Amniotic epithelial cell (primary cell): ENCODE data around the gene BEST1.
"Not testable (repeated sequence)": the region's sequence is repeated elsewhere in the genome, so short reads cannot be mapped to it uniquely, and the experiment has no call there.

Experiments used
- DNase-seq: peaks from one replicate; pipeline ENCODE4 v3.0.0-alpha.2; 2010; ENCODE audit warnings: low read depth

BEST1 gene

DNA sequence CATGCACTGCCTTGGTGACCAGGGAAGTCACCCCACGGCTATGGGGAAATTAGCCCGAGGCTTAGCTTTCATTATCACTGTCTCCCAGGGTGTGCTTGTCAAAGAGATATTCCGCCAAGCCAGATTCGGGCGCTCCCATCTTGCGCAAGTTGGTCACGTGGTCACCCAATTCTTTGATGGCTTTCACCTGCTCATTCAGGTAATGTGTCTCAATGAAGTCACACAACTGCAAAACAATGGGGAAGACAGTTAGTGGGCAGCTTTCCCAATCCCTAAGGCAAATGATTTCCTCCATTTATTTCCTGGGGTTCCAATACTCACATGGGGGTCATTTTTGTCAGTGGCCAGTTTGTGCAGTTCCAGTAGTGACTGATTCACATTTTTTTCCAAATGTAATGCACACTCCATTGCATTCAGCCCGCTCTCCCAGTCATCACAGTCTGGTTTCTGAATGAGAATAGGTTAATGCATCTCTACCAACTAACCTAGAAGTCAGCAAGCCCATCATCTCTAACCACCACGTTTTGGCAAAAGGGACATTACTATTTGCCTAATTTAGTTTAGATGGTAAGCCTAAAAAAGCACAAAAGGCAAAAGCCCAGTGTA, 14.6 kb downstream of the BEST1 start:
- DNase-seq: not testable (repeated sequence)

DNA sequence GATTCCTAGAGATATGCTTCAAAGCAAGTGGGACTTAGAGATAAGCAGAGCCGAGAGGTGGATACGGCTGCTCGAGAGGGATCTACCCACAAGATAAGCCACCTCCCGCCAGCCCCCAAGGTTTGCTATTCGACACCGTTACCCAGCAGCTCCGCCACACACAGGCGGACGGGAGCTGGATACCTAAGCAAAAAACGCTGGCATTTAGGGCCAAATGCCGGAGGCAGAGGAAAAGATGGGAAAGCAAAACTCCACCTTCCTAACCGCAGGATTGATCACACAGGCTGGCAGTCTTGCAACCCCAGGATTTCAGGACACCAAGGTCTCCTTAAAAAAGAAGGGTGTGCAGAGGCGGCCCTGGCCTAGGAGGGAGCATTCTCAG, 16.6 kb downstream of the BEST1 start:
- peak; percentile 37 for DNase-seq

DNA sequence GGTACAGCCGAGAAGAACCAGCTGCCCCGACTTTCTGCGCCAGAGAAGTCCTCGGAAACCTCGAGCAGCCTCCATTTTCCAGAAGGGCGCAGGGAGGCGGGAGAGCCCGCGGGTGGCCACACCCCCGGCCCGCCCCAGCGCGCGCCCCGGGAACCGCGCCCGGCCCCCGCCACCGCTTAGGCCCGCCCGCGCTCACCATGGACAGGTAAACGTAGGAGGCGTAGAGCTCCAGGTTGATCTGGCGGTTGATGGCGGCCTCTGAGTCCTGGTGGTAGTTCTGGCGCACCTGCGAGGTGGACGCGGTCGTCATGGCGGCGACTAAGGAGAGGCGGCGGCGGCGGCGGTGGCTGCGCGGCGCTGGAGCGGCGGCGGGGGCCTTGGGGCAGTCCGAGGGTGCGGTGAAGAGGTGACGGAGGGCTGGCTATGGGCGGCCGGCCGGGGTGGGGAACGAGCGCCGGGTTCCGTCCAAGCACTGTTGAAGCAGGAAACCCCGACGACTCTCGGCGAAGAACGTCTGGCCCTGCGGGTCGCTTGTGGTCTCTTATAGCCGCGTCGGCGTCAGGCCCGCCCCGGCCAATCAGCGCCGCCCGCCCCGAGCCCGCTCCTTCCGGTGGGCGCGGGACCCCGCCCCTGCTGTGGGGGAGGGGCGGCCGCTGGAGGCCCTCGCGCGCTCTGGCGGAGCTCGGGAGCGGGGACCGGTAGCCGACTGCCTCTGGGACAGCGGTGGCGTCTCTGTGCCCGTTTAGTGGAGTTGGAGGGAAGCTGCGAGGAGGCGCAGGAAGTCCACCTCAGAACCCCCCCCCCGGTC, 17.2 kb downstream of the BEST1 start, which contains the start of gene FTH1:
TSS of gene FTH1 (minus strand) at position 519 of the 808 bp plus-strand sequence. CDS start at position 310, 209 bp downstream.
- peak; percentile 85 for DNase-seq

DNA sequence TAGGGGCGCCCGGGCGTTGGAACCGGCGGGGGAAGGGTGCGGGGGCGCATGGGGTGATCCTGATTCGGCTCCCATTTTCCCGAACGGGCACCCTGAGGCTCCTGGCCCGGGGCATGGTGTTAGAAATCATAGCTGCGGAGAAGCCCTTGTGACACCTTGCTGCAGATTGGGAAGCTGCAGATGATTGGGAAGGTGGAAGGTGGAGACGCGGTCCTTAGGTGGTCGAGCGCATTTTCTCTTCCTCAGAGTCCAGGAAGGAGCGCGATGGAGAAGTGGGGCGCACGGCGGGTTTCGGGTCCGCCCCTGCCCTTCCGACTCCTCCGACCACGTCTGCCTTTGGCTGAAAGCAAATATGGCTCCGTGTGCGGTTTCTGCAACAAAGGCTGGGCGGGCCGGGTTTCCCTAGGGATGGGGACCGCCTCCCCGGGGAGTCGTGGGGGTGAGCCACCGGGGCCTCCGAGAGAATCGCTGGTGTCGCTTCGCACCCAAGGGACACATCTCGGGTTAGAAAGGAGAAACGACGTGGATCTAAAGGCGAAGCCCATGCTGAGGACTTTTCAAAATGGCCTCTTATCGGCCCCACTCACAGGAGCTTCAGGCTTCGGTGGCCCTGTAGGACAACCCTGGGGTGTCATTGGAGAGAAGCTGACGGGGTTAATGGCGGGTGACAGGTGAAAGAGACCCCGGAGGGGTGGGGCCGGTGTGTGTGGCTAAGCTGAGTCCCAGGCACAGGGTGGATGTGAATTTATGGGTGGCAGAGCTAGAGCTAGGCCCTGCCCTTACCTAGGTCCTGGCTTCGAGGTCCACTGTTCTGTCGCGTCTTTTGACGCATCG, 18.0 kb downstream of the BEST1 start:
- DNase-seq: peak; percentile 22

DNA sequence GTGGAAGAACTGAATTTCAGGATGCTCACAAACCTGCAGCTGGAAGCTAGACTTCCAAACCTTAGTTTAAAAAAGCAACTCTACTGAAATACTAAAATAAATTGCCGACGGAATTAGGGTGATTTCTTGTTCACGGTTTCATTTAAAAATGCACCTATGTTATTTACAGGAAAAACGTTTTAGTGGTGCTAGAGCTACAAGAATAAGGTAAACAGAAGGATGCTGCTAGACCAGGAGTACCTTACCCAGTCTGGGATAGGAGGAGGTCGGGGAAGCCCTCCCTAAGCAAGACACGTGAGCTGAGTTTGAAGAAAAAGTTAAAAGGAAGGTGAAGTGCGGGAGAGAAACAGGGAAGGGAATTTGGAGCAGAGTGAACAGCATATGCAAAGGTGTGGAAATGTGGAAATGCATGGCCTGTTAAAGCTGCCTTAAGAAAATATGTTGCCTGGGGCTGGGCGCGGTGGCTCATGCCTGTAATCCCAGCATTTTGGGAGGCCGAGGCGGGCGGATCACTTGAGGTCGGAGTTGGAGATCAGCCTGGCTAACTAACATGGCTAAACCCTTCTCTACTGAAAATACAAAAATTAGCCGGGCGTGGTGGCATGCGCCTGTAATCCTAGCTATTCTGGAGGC, 18.7 kb downstream of the BEST1 start:
- no peak for DNase-seq

DNA sequence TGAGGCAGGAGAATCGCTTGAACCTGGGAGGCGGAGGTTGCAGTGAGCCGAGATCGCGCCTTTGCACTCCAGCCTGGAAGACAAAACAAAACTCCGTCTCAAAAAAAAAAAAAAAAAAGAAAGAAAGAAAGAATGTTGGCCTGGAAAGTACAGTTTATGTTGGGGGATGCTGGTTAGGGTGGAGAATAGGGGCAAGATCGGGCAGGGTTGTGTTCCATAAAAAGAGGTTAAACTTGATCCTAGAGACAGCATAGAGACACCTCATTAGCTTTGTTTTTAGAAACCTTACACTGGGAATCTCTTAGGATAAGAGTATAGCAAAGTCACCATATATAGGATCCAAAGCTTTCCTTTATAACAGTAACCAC, 19.2 kb downstream of the BEST1 start:
- no peak for DNase-seq

DNA sequence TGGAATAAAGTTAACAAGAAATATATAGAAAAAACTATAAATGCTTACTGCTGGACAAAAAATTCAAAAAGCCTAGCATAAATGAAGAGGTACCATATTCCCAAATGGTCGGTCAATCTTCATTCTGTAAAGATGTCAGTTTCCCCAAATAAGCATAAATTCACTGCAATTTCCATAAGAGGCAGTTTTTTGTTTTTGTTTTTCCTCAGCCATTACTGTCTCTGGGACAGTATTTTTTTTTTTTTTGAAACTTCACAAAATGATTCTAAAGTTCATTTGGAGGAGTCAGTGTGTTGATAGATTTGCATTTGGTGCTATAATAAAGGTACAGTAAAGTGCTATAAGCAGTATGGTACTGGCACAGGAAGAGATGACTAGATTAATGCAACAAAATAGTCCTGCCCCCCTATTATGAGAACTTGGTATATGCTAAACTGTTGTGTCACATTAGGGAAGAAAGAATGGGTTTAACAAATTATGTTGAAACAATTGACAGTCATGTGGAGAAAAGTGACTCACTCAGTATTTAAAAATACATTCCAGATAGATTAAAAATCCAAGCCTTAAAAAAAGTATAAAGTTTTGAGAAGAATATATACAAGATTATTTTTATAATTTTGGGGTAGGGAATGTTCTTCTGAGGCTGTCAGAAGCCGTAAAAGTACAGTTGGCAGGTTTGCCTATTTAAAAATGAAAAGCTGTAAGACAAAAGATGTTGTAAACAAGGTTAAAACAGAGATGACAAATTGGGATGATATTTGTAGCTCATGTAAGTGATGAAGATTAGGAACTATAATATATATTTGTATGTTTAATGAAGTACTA, 19.9 kb downstream of the BEST1 start:
- DNase-seq: peak; percentile 88

DNA sequence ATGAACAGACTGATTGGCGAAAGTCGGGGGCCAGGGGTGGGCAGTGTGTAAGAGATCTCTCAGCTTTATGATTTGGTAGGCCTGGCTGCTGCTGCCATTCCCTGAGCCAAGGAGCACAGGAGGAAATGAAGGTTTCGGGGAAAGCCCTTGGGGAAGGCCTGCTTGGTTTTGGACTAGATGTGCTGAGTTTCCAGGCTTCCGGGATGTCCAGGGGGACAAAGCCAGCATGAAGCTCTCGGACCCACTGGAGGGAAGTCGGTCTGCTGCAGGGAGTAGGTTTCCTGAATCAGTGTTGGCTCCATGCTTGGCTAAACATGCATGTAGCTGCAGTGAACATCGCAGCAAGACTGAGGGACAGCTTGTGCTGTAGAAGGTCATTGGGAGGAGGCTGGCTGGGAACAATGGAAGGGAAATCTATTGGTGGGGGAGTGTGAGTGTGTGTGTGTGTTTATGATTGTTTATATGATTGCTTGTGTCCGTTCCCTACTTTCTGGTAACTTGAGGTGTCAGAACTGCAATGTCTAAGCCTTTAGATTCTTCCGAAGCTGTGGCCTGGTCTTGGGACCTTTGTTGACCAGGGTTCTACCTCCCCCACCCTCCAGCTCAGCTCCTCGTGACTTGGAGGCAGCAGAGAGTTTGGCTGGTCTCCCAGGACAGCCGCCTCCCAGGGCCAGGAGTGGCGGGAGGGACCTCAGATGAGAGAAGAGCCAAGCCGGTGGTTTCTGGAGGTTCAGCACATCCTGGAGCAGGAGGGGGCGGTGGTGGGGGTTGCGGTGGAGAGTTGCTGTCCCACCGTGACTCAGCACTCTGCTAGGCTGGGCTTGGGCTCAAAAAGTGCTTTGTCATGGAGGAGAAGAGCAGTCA, 21.3 kb downstream of the BEST1 start:
- peak; percentile 99 for DNase-seq

DNA sequence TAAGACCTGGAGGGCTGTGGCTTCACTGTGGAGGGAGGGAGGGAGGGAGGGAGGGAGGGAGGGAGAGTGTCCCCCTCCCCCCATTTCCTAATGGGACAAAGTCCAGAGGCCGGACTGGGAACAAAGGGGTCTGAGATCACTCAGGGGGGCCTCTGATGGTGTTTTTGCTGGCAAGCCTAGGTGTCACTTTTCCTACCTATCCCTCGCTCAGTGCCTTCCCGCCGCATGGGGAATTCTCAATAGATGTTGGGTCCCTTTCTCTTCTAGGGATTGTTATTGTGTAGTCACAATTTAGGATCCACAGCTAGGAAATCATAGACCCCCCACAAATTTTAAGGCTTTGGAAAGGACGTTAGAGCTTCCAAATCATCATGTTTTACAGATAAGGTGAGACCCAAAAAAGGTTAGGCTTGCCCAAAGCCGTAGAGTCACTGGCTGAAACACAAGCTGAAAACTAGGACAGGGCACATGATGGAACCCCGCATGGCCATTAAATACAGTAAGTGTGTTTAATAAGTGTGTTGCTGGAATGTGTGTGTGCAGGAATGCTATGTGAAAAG, 22.0 kb downstream of the BEST1 start:
- DNase-seq: no peak

DNA sequence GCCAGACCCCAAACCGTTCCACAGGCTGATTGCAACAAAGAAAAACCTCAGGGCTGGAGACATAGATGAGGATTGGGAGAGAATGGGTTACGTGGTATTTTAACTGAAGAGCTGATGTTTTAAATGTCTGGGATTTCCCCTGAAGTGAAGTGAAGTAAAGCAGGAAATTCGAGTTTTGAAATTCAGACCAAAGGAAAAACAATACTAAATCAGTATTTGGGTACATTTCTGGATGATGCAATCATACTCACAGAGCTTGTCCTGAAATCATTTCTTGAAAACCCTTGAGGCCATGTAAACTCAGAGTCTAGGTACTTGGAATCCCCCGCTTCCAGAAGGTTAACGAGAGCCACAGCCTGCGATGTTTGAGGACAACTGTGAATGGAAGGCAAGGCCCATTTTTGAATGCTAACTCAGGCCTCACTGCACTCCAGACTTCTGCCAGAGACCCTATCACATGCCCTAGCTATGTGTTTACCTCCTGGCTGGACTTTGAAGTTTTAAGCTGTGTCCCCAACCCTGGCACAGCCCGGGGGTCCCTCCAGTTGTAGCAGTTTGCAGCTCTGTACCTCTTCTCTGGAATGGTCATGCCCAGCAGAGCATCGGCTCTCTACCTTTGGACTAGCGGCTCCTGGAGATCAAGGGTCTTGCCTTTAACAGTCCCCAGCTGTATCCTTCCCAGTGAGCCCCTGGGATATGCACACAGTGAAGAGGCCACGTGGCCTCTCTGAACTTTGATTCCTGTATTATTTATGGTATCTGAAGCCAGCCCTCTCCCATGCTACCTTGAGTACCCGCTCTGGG, 22.7 kb downstream of the BEST1 start:
- peak; percentile 96 for DNase-seq

DNA sequence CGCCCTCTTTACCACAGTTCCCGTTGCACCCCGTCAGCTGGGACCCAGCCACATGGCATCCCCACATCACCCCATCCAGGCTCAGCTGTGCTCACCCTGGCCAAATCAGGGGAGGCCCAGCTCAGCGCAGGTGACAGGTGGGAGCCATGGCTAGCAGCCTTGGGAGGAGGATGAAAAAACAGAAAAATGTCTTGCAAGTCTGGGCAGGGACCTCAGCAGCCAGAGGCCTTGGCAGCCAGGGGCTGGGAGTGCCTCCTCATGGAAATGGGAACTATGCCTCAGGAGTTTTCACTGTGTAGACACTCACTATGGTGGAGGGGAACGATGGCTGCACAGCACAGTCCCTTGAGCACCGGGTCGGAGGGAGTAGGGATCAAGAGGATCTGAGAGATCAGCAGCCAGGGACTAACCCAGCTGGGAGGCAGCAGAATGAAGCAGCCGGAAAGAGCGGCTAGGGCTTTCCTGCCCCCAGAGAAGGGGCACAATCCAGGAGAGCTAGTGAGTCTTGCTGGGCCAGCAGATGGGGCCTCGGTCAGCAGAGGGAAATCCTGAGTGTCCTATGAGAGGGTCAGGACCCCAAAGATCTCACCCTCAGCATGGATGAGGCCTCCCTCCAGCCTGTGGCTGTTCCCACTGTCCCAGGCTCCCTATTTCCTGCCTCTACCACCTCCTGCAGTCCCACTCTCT, 23.5 kb downstream of the BEST1 start:
- DNase-seq: peak; percentile 7

DNA sequence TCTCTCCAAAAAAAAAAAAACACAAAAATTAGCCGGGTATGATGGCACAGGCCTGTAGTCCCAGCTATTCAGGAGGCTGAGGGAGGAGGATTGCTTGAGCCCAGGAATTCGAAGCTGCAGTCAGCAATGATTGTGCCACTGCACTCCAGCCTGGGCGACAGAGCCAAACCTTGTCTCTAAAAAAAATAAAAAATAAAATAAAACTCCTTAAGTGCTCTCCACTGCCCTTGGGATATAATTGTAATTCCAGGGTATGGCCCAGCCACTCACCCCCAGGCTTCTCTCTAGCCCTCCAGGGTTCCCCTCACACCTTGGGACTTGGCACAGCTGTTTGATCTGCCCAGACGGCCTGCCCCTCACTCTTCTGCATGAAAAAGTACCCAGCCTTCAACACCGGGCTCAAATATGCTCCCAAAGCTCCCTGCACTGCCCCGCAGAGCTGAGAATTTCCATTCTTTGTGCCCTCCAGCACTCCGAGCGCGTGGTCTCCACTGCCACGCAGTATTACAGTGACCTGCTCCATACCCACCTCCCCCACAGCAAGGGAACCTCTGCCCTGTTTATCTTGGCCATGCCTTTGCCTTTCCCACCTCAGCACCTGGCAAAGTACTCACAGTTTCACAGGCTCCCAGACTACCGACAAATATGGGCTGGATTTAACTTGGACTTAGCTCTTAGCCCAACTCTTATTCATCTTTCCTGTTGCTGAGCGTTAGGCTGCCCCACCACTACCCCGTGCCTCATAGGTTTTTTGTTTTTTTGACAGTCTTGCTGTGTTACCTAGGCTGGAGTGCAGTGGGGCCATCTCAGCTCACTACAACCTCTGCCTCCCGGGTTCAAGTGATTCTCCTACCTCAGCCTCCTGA, 24.8 kb downstream of the BEST1 start:
- no peak for DNase-seq

DNA sequence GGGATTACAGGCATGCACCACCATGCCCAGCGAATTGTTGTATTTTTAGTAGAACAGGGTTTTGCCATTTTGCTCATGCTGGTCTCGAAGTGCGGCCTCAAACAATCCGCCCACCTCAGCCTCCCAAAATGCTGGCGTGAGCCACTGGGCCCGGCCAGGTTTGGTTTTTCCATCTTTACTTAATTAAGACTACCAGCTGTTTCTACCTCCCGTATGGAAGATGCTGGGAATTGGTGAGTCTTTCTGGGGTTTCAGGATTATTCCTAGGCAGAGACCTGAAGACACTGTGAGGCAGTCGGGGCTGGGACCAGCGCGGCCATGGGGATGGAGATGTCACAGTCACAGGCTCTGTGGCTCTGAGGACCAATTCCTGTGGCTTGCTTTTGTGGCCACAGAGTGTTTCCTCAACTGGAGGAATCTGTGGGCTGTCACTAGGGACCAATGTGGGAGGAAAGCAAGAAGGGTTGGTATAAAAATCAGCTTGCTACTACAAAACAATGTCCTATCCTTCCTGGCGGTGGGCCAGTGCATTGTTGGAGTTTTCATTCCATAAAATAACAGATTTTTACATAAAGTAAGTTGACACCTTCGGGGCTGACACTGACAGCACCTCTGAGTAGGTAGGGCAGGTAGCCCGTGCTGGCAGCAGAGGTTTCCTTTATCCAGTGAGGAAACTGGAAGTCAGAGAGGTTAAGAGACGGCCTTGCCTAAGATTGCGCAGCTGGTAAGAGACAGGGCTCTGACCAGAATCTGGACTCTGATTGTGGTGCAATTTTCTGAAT, 25.7 kb downstream of the BEST1 start:
- peak; percentile 49 for DNase-seq

DNA sequence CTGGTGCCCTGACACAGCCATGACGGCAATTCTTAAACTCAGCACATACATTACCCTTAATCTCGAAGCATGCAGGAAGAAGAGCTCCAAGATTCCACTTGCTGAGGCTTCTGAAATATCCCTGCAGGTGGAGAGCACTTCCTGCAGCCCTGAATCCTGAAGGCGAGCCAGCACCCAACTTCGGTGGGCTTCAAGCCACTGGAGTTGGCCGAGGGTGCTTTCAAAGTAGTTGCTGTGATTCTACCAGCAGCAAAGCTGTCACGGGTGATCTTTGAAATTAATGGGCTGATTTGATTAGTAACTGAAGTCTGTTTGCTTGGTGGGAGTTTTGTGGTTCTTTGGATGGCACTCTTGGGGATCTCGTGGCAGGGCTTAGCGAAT, 26.3 kb downstream of the BEST1 start:
- no peak for DNase-seq

DNA sequence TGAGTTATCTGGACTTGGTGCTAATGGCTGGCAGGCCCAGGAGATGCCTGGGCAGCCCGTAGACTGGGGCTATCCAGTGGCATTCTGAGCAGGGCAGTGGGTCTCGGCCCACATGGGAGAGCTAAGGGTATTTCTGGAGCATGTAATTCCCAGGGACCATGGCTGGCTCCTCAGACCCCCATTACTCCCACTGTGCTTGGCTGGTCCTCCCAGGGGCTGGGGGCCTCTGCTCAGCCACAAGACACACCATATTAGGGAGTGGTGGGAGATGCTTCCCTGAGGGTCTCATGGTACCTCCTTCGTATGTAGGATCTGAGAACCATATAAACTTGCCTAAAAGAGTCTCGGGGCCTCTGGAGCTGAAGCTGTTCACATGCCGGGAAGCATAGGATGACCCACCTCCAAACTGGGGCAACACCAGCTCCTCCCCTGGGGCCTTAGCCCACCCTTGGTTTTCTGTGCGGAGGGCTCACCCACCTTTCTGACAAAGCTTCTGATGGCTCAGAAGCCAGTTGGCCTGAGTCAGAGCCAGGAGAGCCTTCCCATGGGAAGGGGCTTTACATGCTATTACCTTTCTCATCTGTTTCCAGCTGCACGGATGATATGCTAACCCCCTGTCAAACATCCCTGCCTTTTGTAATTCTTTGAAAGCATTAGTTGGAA, 26.8 kb downstream of the BEST1 start:
- DNase-seq: no peak
